MCF 10A (cell line): Measurements from ENCODE around the gene OSBPL7. TPM values are rescaled to one million over a fixed set of nuclear protein-coding genes. Genes with fewer than 3 reads are reported as not detected.

Source experiments
- BruUV-seq: library from RNA; stranded (reverse); fragments of 400-500 nt; replicated peaks from 2 replicates; lab custom pipeline; 2021; lab: Mats Ljungman, UMichigan
- CTCF ChIA-PET: fragments of 300-600 bp; sonication (Branson Sonifier 250); formaldehyde crosslinking; extraction: SDS; loops from one replicate; lab custom pipeline; 2021; ENCODE audit warnings: antibody characterized with exemption, inconsistent platforms; lab: Yijun Ruan, JAX
- POLR2A ChIA-PET: fragments of 300-600, 350-650 bp; sonication (Branson Sonifier 250); formaldehyde crosslinking; extraction: SDS; loops from one replicate; lab custom pipeline; 2020; ENCODE audit warnings: antibody characterized with exemption, inconsistent platforms; lab: Yijun Ruan, JAX
- DNase-seq: peaks from one replicate; pipeline ENCODE4 v3.0.0-alpha.2; 2018; ENCODE audit not compliant: unreplicated experiment
- H3K27ac Mint-ChIP-seq: one replicate; pipeline ENCODE4 v1.8.0; 2022; ENCODE audit warnings: mild to moderate bottlenecking, low read depth, mixed read lengths; ENCODE audit not compliant: unreplicated experiment
- H3K27me3 Mint-ChIP-seq: one replicate; pipeline ENCODE4 v1.8.0; 2022; ENCODE audit warnings: mixed read lengths; ENCODE audit not compliant: insufficient read depth, unreplicated experiment
- H3K36me3 Mint-ChIP-seq: one replicate; pipeline ENCODE4 v1.8.0; 2022; ENCODE audit warnings: mild to moderate bottlenecking, moderate library complexity, mixed read lengths; ENCODE audit not compliant: insufficient read depth, unreplicated experiment
- H3K4me1 Mint-ChIP-seq: one replicate; pipeline ENCODE4 v1.8.0; 2022; ENCODE audit warnings: mixed read lengths; ENCODE audit not compliant: insufficient read depth, unreplicated experiment
- H3K4me3 Mint-ChIP-seq: one replicate; pipeline ENCODE4 v1.8.0; 2022; ENCODE audit warnings: mild to moderate bottlenecking, moderate library complexity, mixed read lengths; ENCODE audit not compliant: unreplicated experiment
- H3K9me3 Mint-ChIP-seq: one replicate; pipeline ENCODE4 v1.8.0; 2022; ENCODE audit warnings: mixed read lengths; ENCODE audit not compliant: unreplicated experiment
- CTCF ChIP-seq: fragments of 200-600 bp; IDR thresholded peaks from one replicate; pipeline ENCODE4 v1.8.0; 2022; ENCODE audit warnings: antibody characterized with exemption, mild to moderate bottlenecking; ENCODE audit not compliant: unreplicated experiment
- intact Hi-C: fragments of 100-400 bp; cut with micrococcal nuclease; formaldehyde crosslinking; loops from 2 replicates; pipeline ENCODE4 v1.14.1; 2022
- total RNA-seq: library from RNA; stranded (reverse); gene quantifications from 2 replicates; pipeline ENCODE4 v1.2.3, GENCODE V29; 2022

The OSBPL7 gene
- total RNA-seq, 1 experiment from 2014 or later, result 4.7 TPM

- DNase-seq, result no peak
- peaks cover 22% of the 10 kb centered on the region for H3K4me1 Mint-ChIP-seq
- H3K36me3 Mint-ChIP-seq, result no peaks in the 10 kb centered on the region
- H3K4me3 Mint-ChIP-seq, result no peak overlapping the region
- no peak for TF ChIP-seq CTCF
- no TSS peak for BruUV-seq
- H3K27ac Mint-ChIP-seq, result no peak overlapping the region
- no peaks in the 10 kb centered on the region for H3K9me3 Mint-ChIP-seq
- ChIA-PET CTCF (no interaction called here), POLR2A (no interaction called here)
- intact Hi-C loops, result no loop called here
- no peaks in the 10 kb centered on the region for H3K27me3 Mint-ChIP-seq
These were observed 14.7 kb downstream of the OSBPL7 start for GRCh38 chr17:47806913-47807255.

- intact Hi-C loops, result no loop called here
- POLR2A ChIA-PET, result no interaction called here
- no peak for DNase-seq
- H3K9me3 Mint-ChIP-seq, result no peaks in the 10 kb centered on the region
- H3K27me3 Mint-ChIP-seq, result no peaks in the 10 kb centered on the region
- CTCF ChIA-PET, result interaction anchor here (0.6 to 0.7 kb wide), 2 partner anchors 16 to 89 kb away, joined by 3 read pairs; no protein-coding TSS in a partner anchor
- BruUV-seq, result no TSS peak
- H3K4me1 Mint-ChIP-seq, result peaks cover 16% of the 10 kb centered on the region
- no peak for TF ChIP-seq CTCF
- H3K4me3 Mint-ChIP-seq, result no peak overlapping the region
- no peaks in the 10 kb centered on the region for H3K36me3 Mint-ChIP-seq
- no peak overlapping the region for H3K27ac Mint-ChIP-seq
These were observed 15.3 kb downstream of the OSBPL7 start for GRCh38 chr17:47806026-47806912.

- TF ChIP-seq CTCF, result no peak
- H3K27ac Mint-ChIP-seq, result no peak overlapping the region
- no peaks in the 10 kb centered on the region for H3K27me3 Mint-ChIP-seq
- no peaks in the 10 kb centered on the region for H3K9me3 Mint-ChIP-seq
- POLR2A ChIA-PET, result interaction anchor here (1.2 kb wide), 1 partner anchor 104 kb away, joined by 3 read pairs; no protein-coding TSS in a partner anchor
- H3K4me3 Mint-ChIP-seq, result no peak overlapping the region
- no TSS peak for BruUV-seq
- CTCF ChIA-PET, result interaction anchor here (0.8 to 1.6 kb wide), 4 partner anchors 23 to 139 kb away, joined by 3 to 4 read pairs (median 4); no protein-coding TSS in a partner anchor
- intact Hi-C loops, result no loop called here
- no peak for DNase-seq
- no peaks in the 10 kb centered on the region for H3K36me3 Mint-ChIP-seq
- H3K4me1 Mint-ChIP-seq, result no peaks in the 10 kb centered on the region
These were observed 17.1 kb downstream of the OSBPL7 start for GRCh38 chr17:47804461-47804860.

GRCh38 chr17:47803751-47804150 is 17.8 kb downstream of the OSBPL7 start:
- TF ChIP-seq CTCF, result no peak
- no peak for DNase-seq
- H3K4me3 Mint-ChIP-seq, result no peak overlapping the region
- BruUV-seq, result no TSS peak
- ChIA-PET CTCF (interaction anchor here (0.8 to 2.2 kb wide), 3 partner anchors 18 to 123 kb away, joined by 3 to 5 read pairs (median 4); partner anchors contain the start of gene OSBPL7), POLR2A (interaction anchor here (1.0 to 1.2 kb wide), 2 partner anchors 18 to 103 kb away, joined by 3 to 4 read pairs; partner anchors contain the start of gene OSBPL7)
- intact Hi-C loops, result no loop called here
- no peaks in the 10 kb centered on the region for H3K4me1 Mint-ChIP-seq
- no peaks in the 10 kb centered on the region for H3K9me3 Mint-ChIP-seq
- H3K27me3 Mint-ChIP-seq, result no peaks in the 10 kb centered on the region
- H3K27ac Mint-ChIP-seq, result no peak overlapping the region
- H3K36me3 Mint-ChIP-seq, result no peaks in the 10 kb centered on the region
